K562 (cell line): Measurements from ENCODE around the gene FOSL1. TPM values are rescaled to one million over a fixed set of nuclear protein-coding genes. Genes with fewer than 3 reads are reported as not detected.

Experiments
- ATAC-seq: fragments of 200-7000 bp; cut with Tn5 transposase; 3 replicates; pipeline ENCODE4 v1.9.1; 2020; ENCODE audit warnings: moderate library complexity
- BruUV-seq: library from RNA; stranded (reverse); fragments of 400-500 nt; replicated peaks from 2 replicates; lab custom pipeline; 2021; lab: Mats Ljungman, UMichigan
- CTCF ChIA-PET: fragments of 300-600 bp; formaldehyde crosslinking; extraction: SDS; loops from one replicate; lab custom pipeline; 2021; ENCODE audit warnings: low intra/inter-chr PET ratio; lab: Yijun Ruan, JAX
- POLR2A ChIA-PET: fragments of 300-600, 350-650 bp; sonication (Branson Sonifier 250); formaldehyde crosslinking; extraction: SDS; loops from one replicate; lab custom pipeline; 2021; ENCODE audit warnings: antibody characterized with exemption, inconsistent platforms; lab: Yijun Ruan, JAX
- DNase-seq, 4 experiments: peaks; one replicate each; pipeline versions ENCODE4 v3.0.0 to v3.0.0-alpha.2; 2011 to 2018; ENCODE audit warnings: low spot score in 3 of 4, mixed read lengths in 3 of 4; ENCODE audit errors: extremely low read depth in 1 of 4
- FAIRE-seq: peaks from 2 replicates; lab custom pipeline; 2011; peaks lifted over from hg19 to GRCh38; lab: Jason Lieb, UNC
- H2AFZ ChIP-seq: 2 replicates; pipeline ENCODE4 v1.6.0; 2011; ENCODE audit warnings: low read depth, low read length, control low read depth, inconsistent platforms
- H3K27ac ChIP-seq: fragments of 200-600 bp; 3 replicates; pipeline ENCODE4 v1.8.0; 2011; ENCODE audit warnings: low read depth, mild to moderate bottlenecking, control low read depth, inconsistent platforms, low read length, moderate library complexity, mixed read lengths; ENCODE audit errors: extremely low read depth
- H3K27me3 ChIP-seq, 2 experiments: fragments of 300-600 bp in 1 of 2; 2 replicates in 1 of 2; 3 replicates in 1 of 2; pipeline versions ENCODE4 v1.6.0 to v1.8.0; 2011; ENCODE audit warnings: inconsistent platforms in 2 of 2, low read length in 2 of 2, mild to moderate bottlenecking in 1 of 2, mixed read lengths in 1 of 2, moderate library complexity in 1 of 2; ENCODE audit not compliant: control insufficient read depth in 2 of 2, insufficient read depth in 2 of 2
- H3K36me3 ChIP-seq: fragments of 300-600 bp; 3 replicates; pipeline ENCODE4 v1.8.0; 2011; ENCODE audit warnings: mild to moderate bottlenecking, low read length, inconsistent platforms; ENCODE audit not compliant: control insufficient read depth, insufficient read depth
- H3K4me1 ChIP-seq, 2 experiments: fragments of 200-600 bp in 1 of 2; replicated peaks in 1 of 2; 2 replicates in 1 of 2; 3 replicates in 1 of 2; pipeline versions ENCODE4 v1.5.1 to v1.8.0; 2011; ENCODE audit warnings: inconsistent platforms in 2 of 2, low read length in 2 of 2, mild to moderate bottlenecking in 1 of 2, mixed read lengths in 1 of 2, moderate library complexity in 1 of 2; ENCODE audit not compliant: control insufficient read depth in 2 of 2, insufficient read depth in 2 of 2
- H3K4me2 ChIP-seq: 2 replicates; pipeline ENCODE4 v1.6.1; 2011; ENCODE audit warnings: low read length, control low read depth, inconsistent platforms, mixed read lengths; ENCODE audit not compliant: insufficient read depth
- H3K4me3 ChIP-seq: fragments of 200-600 bp; sonication (generic), shearing (Covaris generic); 2 replicates; pipeline ENCODE4 v1.5.1; 2016; ENCODE audit warnings: control low read depth, inconsistent platforms
- H3K79me2 ChIP-seq: fragments of 200-600 bp; 3 replicates; pipeline ENCODE4 v1.8.0; 2011; ENCODE audit warnings: low read length, inconsistent platforms; ENCODE audit not compliant: control insufficient read depth, insufficient read depth
- H3K9ac ChIP-seq, 2 experiments: 2 replicates each; pipeline versions ENCODE4 v1.6.0 to v1.6.1; 2011; ENCODE audit warnings: low read depth in 2 of 2, low read length in 2 of 2, control low read depth in 1 of 2, inconsistent platforms in 1 of 2, mild to moderate bottlenecking in 1 of 2, mixed read lengths in 1 of 2; ENCODE audit not compliant: insufficient read depth in 1 of 2
- H3K9me1 ChIP-seq: one replicate; pipeline ENCODE4 v1.6.0; 2011; ENCODE audit warnings: inconsistent platforms, mild to moderate bottlenecking, low read length, moderate library complexity; ENCODE audit not compliant: control insufficient read depth, insufficient read depth
- H3K9me3 ChIP-seq: replicated peaks from 2 replicates; pipeline ENCODE4 v1.5.1; 2011; ENCODE audit warnings: low read depth, low read length, inconsistent platforms; ENCODE audit not compliant: control insufficient read depth, insufficient read depth
- H4K20me1 ChIP-seq: replicated peaks from 2 replicates; pipeline ENCODE4 v1.6.1; 2011; ENCODE audit warnings: low read length, inconsistent platforms, mixed read lengths; ENCODE audit not compliant: control insufficient read depth, insufficient read depth
- C11orf30 ChIP-seq: fragments of 450-650 bp; IDR thresholded peaks from 2 replicates; pipeline ENCODE4 v1.6.1; 2016; ENCODE audit warnings: low read depth, mild to moderate bottlenecking
- VEZF1 ChIP-seq: fragments of 200-800 bp; sonication (Bioruptor generic); IDR thresholded peaks from 2 replicates; pipeline ENCODE4 v1.6.1; 2017; ENCODE audit warnings: missing genetic modification characterization, missing compliant biosample characterization
- WGBS: fragments of 100-300 bp; shearing (Covaris generic); methylation state at CpG from one replicate; pipeline ENCODE4 v1.1.6; 2016; ENCODE audit warnings: low coverage, mixed read lengths; ENCODE audit not compliant: insufficient coverage; ENCODE audit errors: missing lambda C conversion rate; 5-methylcytosine and 5-hydroxymethylcytosine counted together
- in situ Hi-C: fragments of 300-500 bp; cut with MboI; formaldehyde crosslinking; loops from 4 replicates; pipeline ENCODE4 v1.15.0; 2018; ENCODE audit warnings: inconsistent platforms, mixed read lengths
- intact Hi-C: fragments of 100-400 bp; cut with micrococcal nuclease; formaldehyde crosslinking; loops from 2 replicates; pipeline ENCODE4 v1.14.2; 2022
- polyA plus RNA-seq, 8 experiments: library from polyadenylated mRNA; depleted of rRNA in 4 of 8; stranded (reverse) in 5 of 8; unstranded in 3 of 8; fragments of >200 nt; fragmentation: Nextera tagmentation in 2 of 8; fragmentation: Illumina TruSeq in 1 of 8; extraction: Ambion mirVana in 2 of 8; extraction: Trizol in 1 of 8; gene quantifications; 2 replicates each; pipeline versions ENCODE4 v1.2.1 to v1.2.3, GENCODE V29; 2011 to 2014; ENCODE audit warnings: inconsistent platforms in 1 of 8, missing spikeins in 1 of 8
- total RNA-seq, 7 experiments: library from RNA; depleted of rRNA in 6 of 7; stranded (reverse); fragments of >200 nt in 6 of 7; fragmentation: Illumina TruSeq in 2 of 7; extraction: Trizol in 2 of 7; gene quantifications; 2 replicates each; pipeline versions ENCODE4 v1.2.1 to v1.2.3, GENCODE V29; 2011 to 2021; ENCODE audit warnings: low replicate concordance in 1 of 7

Gene FOSL1
- total and polyA plus RNA-seq, 9 of the 15 experiments (the other 6 are each of a cell fraction or from before 2014, with no cell fraction given): 3.5 to 39.6 (median 10.0) TPM

DNA sequence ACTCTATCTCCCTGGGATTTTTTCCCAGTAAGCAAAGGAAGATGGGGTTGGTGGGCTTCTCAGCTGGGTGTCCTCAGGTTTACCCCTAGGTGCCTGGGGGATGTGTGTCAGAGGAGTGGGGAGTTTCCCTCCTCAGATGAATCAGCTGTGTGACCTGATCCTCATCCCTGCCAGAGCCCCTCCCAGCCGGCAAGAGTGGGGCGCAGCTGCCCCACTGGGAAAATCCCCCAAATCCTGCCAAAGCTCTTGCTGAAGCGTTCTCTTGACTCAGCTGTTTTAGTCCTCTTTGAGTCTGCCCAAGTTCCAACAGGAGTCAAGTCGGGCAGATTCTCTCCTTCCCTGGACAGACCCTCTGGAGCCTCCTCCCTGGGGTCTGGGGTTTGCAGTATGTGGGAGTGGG, 12.7 kb upstream of the FOSL1 start:
- H3K4me3 ChIP-seq: no peak overlapping the region
- H3K36me3 ChIP-seq: peaks cover 11% of the 10 kb centered on the region; the same call in 1 of the 3 replicates
- no peak for FAIRE-seq
- intact Hi-C loops (loop anchor here (2.0 kb wide), 1 partner anchor 24 kb away; the partner anchor contains the start of gene FIBP), in situ Hi-C loops (no loop called here)
- H3K9me1 ChIP-seq: no peaks in the 10 kb centered on the region
- H2AFZ ChIP-seq: no peak overlapping the region
- no peak for DNase-seq
- H3K9ac ChIP-seq: peak overlapping the region; percentile 18 to 60; a peak in 2 of 4 replicates
- H3K79me2 ChIP-seq: peaks cover 11% of the 10 kb centered on the region
- H3K4me1 ChIP-seq: peaks cover 40 to 51% of the 10 kb centered on the region in 2 experiments
- no peaks in the 10 kb centered on the region for H4K20me1 ChIP-seq
- no peak overlapping the region for H3K4me2 ChIP-seq
- 65% methylated on average over 4 of the region's 4 CpGs for WGBS
- TF ChIP-seq C11orf30: peak; percentile 18; the same call in 1 of the 2 replicates
- no peak for TF ChIP-seq VEZF1
- no peak for ATAC-seq
- no TSS peak for BruUV-seq
- POLR2A ChIA-PET: interaction anchor here (0.6 to 6.0 kb wide), 4 partner anchors 10 to 53 kb away, joined by 3 to 73 read pairs (median 8); partner anchors contain the start of gene FOSL1
- H3K9me3 ChIP-seq: no peaks in the 10 kb centered on the region
- peak overlapping the region; percentile 39; the same call in 2 of the 3 replicates for H3K27ac ChIP-seq
- no peaks in the 10 kb centered on the region for H3K27me3 ChIP-seq
- CTCF ChIA-PET: no interaction called here
